B cell (primary cell): ENCODE results near the gene TANC1. TPM values are rescaled to one million over a fixed set of nuclear protein-coding genes. Genes with fewer than 3 reads are reported as not detected.

ENCODE experiments used
- ATAC-seq: fragments of 200-7000 bp; cut with Tn5 transposase; one replicate; pipeline ENCODE4 v1.10.0; 2021; ENCODE audit warnings: low read depth, mild to moderate bottlenecking, moderate number of reproducible peaks, moderate library complexity
- CTCF ChIA-PET: fragments of 350-600 bp; sonication (Branson Sonifier 250); formaldehyde crosslinking; loops from one replicate; lab custom pipeline; 2021; ENCODE audit warnings: antibody characterized with exemption, inconsistent platforms; lab: Charles Lee
- POLR2A ChIA-PET: fragments of 350-600 bp; sonication (Branson Sonifier 250); formaldehyde crosslinking; loops from one replicate; lab custom pipeline; 2021; ENCODE audit warnings: antibody characterized with exemption; lab: Charles Lee
- DNase-seq: peaks from one replicate; pipeline ENCODE4 v3.0.0; 2013
- H2AFZ ChIP-seq: 2 replicates; pipeline ENCODE4 v1.6.1; 2012; ENCODE audit warnings: mild to moderate bottlenecking, low read depth, low read length; ENCODE audit not compliant: insufficient read depth, poor library complexity, severe bottlenecking
- H3K27ac ChIP-seq, 2 donors: 1 replicate in 1 of 2; 2 replicates in 1 of 2; pipeline ENCODE4 v1.5.1; 2012 to 2013; ENCODE audit warnings: low read length in 2 of 2, mild to moderate bottlenecking in 2 of 2, moderate library complexity in 1 of 2
- H3K27me3 ChIP-seq, 4 experiments: fragments of 200-600 bp in 1 of 4; sonication (generic) in 1 of 4; replicated peaks in 1 of 4; 1 replicate in 2 of 4; 2 replicates in 2 of 4; pipeline versions ENCODE4 v1.6.1 to v1.7.0; 2013 to 2016; ENCODE audit warnings: low read length in 3 of 4, mild to moderate bottlenecking in 2 of 4, mixed read lengths in 1 of 4, moderate library complexity in 1 of 4; ENCODE audit not compliant: insufficient read depth in 4 of 4, control insufficient read depth in 3 of 4; ENCODE audit errors: control extremely low read depth in 1 of 4
- H3K36me3 ChIP-seq, 2 experiments: replicated peaks in 1 of 2; 1 replicate in 1 of 2; 2 replicates in 1 of 2; pipeline versions ENCODE4 v1.6.1 to v1.7.1; 2013; ENCODE audit warnings: low read length in 1 of 2; ENCODE audit not compliant: insufficient read depth in 2 of 2, control insufficient read depth in 1 of 2; ENCODE audit errors: control extremely low read depth in 1 of 2, extremely low read depth in 1 of 2
- H3K4me1 ChIP-seq, 2 donors: fragments of 200-600 bp in 1 of 2; sonication (generic) in 1 of 2; 1 replicate in 1 of 2; 2 replicates in 1 of 2; pipeline versions ENCODE4 v1.5.1 to v1.6.1; 2013 to 2017; ENCODE audit warnings: low read length in 2 of 2; ENCODE audit not compliant: control insufficient read depth in 2 of 2, insufficient read depth in 2 of 2
- H3K4me2 ChIP-seq: replicated peaks from 2 replicates; pipeline ENCODE3; 2012; ENCODE audit warnings: mild to moderate bottlenecking, low read depth, low read length; ENCODE audit not compliant: poor library complexity, severe bottlenecking
- H3K4me3 ChIP-seq, 5 experiments: fragments of 200-600 bp in 1 of 5; sonication (generic) in 1 of 5; 1 replicate in 3 of 5; 2 replicates in 2 of 5; pipeline versions ENCODE4 v1.5.1 to v1.7.0; 2011 to 2016; ENCODE audit warnings: low read length in 4 of 5, mild to moderate bottlenecking in 4 of 5, low read depth in 2 of 5, control low read depth in 1 of 5, moderate library complexity in 1 of 5; ENCODE audit not compliant: insufficient read depth in 1 of 5; ENCODE audit errors: control extremely low read depth in 1 of 5, extremely low read depth in 1 of 5
- H3K79me2 ChIP-seq: fragments of 200-600 bp; sonication (generic); one replicate; pipeline ENCODE4 v1.6.0; 2016; ENCODE audit warnings: low read length; ENCODE audit not compliant: control insufficient read depth, insufficient read depth
- H3K9ac ChIP-seq: fragments of 200-600 bp; sonication (generic); 2 replicates; pipeline ENCODE4 v1.6.1; 2017; ENCODE audit warnings: mild to moderate bottlenecking, low read length, moderate library complexity
- H3K9me3 ChIP-seq, 3 donors: one replicate each; pipeline versions ENCODE4 v1.6.1 to v1.7.1; 2013; ENCODE audit warnings: low read length in 2 of 3; ENCODE audit not compliant: control insufficient read depth in 2 of 3, insufficient read depth in 1 of 3; ENCODE audit errors: control extremely low read depth in 1 of 3
- H4K20me1 ChIP-seq: 2 replicates; pipeline ENCODE4 v1.6.0; 2012; ENCODE audit warnings: mild to moderate bottlenecking, low read length; ENCODE audit not compliant: insufficient read depth, control insufficient read depth, poor library complexity, severe bottlenecking
- H3K27ac Mint-ChIP-seq: one replicate; pipeline ENCODE4 v1.8.0; 2021; ENCODE audit warnings: mixed read lengths
- H3K27me3 Mint-ChIP-seq: one replicate; pipeline ENCODE4 v1.8.0; 2021; ENCODE audit warnings: mixed read lengths
- H3K4me1 Mint-ChIP-seq: one replicate; pipeline ENCODE4 v1.8.0; 2021; ENCODE audit warnings: mixed read lengths
- H3K4me3 Mint-ChIP-seq: one replicate; pipeline ENCODE4 v1.8.0; 2021; ENCODE audit warnings: mixed read lengths
- H3K9me3 Mint-ChIP-seq: one replicate; pipeline ENCODE4 v1.8.0; 2022; ENCODE audit warnings: mixed read lengths; ENCODE audit not compliant: insufficient read depth
- EZH2 ChIP-seq: IDR thresholded peaks from 2 replicates; pipeline ENCODE4 v1.6.1; 2012; ENCODE audit warnings: borderline replicate concordance, low read depth, mild to moderate bottlenecking, moderate library complexity, low read length; ENCODE audit not compliant: insufficient read depth, poor library complexity, severe bottlenecking
- WGBS: methylation state at CpG from one replicate; pipeline ENCODE4 v1.1.5; 2013; ENCODE audit warnings: missing lambda C conversion rate; ENCODE audit not compliant: insufficient coverage; 5-methylcytosine and 5-hydroxymethylcytosine counted together
- intact Hi-C: fragments of 100-400 bp; cut with micrococcal nuclease; formaldehyde crosslinking; loops from one replicate; pipeline ENCODE4 v1.10.0; 2022
- polyA plus RNA-seq: library from polyadenylated mRNA; depleted of rRNA; stranded (reverse); fragments of >200 nt; gene quantifications from 2 replicates; pipeline ENCODE4 v1.2.3, GENCODE V29; 2012
- total RNA-seq, 2 donors: library from RNA; stranded (reverse); fragments of 120-200 nt in 1 of 2; gene quantifications; 1 replicate in 1 of 2; 2 replicates in 1 of 2; pipeline versions ENCODE4 v1.2.3 to v1.2.4, GENCODE V29; 2013 to 2022
- TF ChIP-seq, protein P1 (sequence below): fragments of 200-600 bp; IDR thresholded peaks from one replicate; pipeline ENCODE4 v1.8.0; 2022; ENCODE audit warnings: antibody characterized with exemption, mild to moderate bottlenecking

The TANC1 gene
- total and polyA plus RNA-seq, 2 donors (not counting 1 experiment from before 2014, with no cell fraction given): 0.13 TPM; not detected in 1

DNA sequence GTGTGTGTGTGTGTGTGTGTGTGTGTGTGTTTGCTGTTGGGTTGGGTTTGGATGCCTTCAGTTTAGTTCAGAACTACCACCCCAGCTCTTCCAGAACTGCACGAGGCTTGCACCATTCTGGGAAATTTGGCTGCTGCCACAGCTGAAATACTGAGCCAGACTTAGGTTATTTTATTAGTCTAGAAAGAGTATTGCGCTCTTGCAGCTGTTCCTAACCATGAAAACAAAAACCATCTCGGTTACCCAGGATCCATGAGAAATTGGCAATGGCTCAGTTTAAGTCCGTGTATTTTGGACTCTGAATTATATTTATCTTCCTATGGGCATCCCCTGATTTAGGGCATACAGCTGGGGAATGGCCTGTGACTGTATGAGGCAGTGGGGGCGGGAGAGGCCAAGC is 83.2 kb downstream of the TANC1 start:
- Histone ChIP-seq H3K4me3 (no peak overlapping the region), H3K79me2 (no peaks in the 10 kb centered on the region), H3K27me3 (no peaks in the 10 kb centered on the region), H3K4me2 (no peak overlapping the region), H3K27ac (no peak overlapping the region), H3K4me1 (no peaks in the 10 kb centered on the region), H3K36me3 (no peaks in the 10 kb centered on the region), H4K20me1 (no peaks in the 10 kb centered on the region), H3K9ac (no peak overlapping the region), H2AFZ (no peak overlapping the region), H3K9me3 (no peaks in the 10 kb centered on the region)
- no peaks in the 10 kb centered on the region for H3K9me3 Mint-ChIP-seq
- H3K4me1 Mint-ChIP-seq: no peaks in the 10 kb centered on the region
- peaks cover 13% of the 10 kb centered on the region for H3K27me3 Mint-ChIP-seq
- ChIA-PET CTCF (interaction anchor here (0.6 kb wide), 1 partner anchor 11 kb away, joined by 3 read pairs; no protein-coding TSS in a partner anchor), POLR2A (no interaction called here)
- DNase-seq (no peak), ATAC-seq (no peak)
- WGBS: 100% methylated on average over 2 of the region's 5 CpGs
- no peak overlapping the region for H3K27ac Mint-ChIP-seq
- intact Hi-C loops: no loop called here
- H3K4me3 Mint-ChIP-seq: no peak overlapping the region
- TF ChIP-seq EZH2: no peak
- TF ChIP-seq, protein P1, sequence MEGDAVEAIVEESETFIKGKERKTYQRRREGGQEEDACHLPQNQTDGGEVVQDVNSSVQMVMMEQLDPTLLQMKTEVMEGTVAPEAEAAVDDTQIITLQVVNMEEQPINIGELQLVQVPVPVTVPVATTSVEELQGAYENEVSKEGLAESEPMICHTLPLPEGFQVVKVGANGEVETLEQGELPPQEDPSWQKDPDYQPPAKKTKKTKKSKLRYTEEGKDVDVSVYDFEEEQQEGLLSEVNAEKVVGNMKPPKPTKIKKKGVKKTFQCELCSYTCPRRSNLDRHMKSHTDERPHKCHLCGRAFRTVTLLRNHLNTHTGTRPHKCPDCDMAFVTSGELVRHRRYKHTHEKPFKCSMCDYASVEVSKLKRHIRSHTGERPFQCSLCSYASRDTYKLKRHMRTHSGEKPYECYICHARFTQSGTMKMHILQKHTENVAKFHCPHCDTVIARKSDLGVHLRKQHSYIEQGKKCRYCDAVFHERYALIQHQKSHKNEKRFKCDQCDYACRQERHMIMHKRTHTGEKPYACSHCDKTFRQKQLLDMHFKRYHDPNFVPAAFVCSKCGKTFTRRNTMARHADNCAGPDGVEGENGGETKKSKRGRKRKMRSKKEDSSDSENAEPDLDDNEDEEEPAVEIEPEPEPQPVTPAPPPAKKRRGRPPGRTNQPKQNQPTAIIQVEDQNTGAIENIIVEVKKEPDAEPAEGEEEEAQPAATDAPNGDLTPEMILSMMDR: no peak

DNA sequence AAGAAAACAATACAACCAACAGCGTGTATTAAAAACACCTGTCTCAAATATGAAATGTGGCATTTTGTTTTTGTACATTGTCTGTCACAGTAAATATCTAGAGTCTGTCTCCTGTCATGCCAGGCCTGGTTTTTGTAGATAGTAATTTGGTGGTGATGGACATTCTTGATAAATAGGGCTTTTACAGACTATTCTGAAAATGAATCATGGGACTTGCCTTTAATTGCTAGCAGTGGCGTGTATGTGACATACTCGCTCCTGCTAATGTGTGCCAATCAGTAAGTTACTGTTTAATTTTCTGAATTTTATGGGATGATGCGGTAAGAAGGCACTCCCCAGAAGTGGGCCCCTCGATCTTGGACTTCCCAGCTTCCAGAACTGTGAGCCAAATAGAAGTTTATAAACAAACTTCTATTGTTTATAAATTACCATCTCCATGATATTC is 83.7 kb downstream of the TANC1 start:
- H3K4me1 Mint-ChIP-seq: no peaks in the 10 kb centered on the region
- Histone ChIP-seq H3K79me2 (no peaks in the 10 kb centered on the region), H2AFZ (no peak overlapping the region), H3K4me1 (no peaks in the 10 kb centered on the region), H3K27me3 (no peaks in the 10 kb centered on the region), H3K36me3 (no peaks in the 10 kb centered on the region), H3K9ac (no peak overlapping the region), H3K27ac (no peak overlapping the region), H3K9me3 (no peaks in the 10 kb centered on the region), H4K20me1 (no peaks in the 10 kb centered on the region), H3K4me3 (no peak overlapping the region), H3K4me2 (no peak overlapping the region)
- ChIA-PET POLR2A (no interaction called here), CTCF (no interaction called here)
- no CpG with 5 or more reads among the region's 5 CpGs for WGBS
- ATAC-seq (no peak), DNase-seq (no peak)
- no peak overlapping the region for H3K27ac Mint-ChIP-seq
- no peak overlapping the region for H3K4me3 Mint-ChIP-seq
- H3K9me3 Mint-ChIP-seq: no peaks in the 10 kb centered on the region
- no peak for TF ChIP-seq EZH2
- TF ChIP-seq, protein P1: no peak
- H3K27me3 Mint-ChIP-seq: peaks cover 13% of the 10 kb centered on the region
- intact Hi-C loops: no loop called here
